NCI-H226 (cell line): ENCODE measurements around the gene CLECL1.
"Not testable (repeated sequence)": the region's sequence is repeated elsewhere in the genome, so short reads cannot be mapped to it uniquely, and the experiment has no call there.

Experiments
- DNase-seq: peaks from one replicate; pipeline ENCODE4 v3.0.0-alpha.2; 2015

CLECL1 gene

DNA sequence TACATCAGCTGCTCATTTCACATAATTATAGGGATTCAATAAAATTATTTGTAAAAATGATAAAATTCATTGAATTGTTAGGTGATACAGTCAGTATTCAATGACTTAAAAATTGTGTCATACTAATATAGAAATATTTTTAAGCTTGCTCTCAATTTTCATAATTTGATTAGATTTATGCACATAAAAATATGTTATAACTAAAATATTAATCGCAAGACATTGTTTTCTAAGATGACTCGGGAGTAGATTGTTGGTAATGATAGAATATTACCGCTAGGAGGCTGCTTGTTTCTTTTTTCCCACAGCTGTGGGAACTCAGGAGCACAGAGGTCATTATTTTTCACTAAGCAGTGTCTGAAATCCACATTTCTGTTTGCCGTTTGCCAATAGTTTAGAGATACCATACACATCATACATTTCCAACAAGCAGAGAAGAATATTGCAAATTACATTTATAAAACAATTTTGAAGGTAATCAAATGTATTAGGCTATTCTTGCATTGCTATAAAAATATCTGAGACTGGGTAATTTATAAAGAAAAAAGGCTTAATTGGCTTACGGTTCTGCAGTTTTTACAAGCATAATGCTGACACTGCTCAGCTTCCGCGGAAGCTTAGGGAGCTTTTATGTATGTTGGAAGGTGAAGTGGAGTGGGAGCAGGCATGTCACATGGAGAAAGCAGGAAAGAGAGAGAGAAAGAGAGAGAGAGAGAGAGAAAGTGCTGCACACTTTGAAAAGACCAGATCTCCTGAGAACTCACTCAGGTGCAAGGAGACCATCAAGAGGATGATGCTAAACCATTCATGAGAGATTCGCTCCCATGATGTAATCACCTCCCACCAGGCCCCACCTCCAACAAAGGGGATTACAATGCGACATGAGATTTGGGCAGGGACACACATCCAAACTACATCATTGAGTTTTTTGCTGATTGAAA lies 18.6 kb upstream of the CLECL1 start:
- DNase-seq = no peak

DNA sequence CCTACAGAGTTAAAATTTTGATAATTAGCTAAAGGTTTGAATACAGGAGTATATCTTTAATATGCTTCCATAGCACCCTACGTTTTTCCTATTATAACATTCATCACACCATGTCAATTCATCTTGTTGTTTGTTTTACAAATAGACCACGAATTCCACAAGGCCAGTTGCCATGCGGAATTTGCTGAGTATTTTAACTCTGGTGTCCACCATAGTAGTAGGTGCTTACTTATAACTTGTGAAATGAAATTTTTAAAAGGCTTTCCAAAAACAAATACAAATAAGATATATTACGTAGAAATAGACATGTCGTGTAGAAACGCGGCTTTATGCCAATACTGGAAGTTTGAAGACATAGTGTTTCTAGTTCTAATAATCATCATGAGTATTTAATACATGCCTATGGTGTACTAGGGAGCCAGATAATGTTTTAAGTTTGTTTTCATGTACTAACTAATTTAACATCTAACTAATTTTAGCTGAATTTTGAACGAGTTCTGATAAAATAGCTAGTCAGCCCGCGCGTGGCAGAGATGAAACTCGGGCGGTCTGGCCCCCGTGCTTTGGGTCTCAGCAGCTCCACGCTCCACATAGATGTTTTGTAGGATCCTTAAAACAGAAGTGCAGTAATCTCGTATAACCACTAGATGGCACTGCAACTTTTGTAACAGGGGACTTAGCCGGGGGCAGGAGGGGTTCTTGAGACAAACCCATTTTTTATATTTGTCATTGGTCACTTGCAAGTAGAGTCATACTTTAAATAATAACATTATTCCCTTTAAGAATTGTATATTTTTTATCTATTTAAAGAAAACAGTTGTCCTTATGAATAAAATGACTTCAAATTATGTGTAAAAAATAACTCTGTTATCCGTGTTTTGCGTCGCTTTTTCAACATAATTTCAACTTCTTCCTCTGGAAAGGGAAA lies 17.6 kb upstream of the CLECL1 start:
- no peak for DNase-seq

DNA sequence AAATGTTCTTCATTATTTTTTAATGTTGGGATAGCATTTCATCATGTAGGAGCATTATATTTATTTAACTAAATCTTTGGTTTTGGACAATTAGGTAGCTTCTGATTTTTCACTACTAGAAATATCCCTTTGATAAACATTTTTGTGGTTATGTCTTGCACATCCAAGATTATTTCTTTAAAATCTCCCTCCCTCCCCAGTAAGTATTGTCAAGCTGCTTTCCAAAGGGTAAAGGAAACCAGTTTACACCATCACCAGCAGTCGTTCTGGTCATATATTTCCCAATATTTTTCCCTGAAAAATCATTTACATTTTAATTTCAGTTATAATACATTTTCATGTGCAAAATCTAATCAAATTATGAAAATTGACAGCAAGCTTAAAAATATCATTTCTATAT lies 16.7 kb upstream of the CLECL1 start:
- no peak for DNase-seq

GRCh38 chr12:9745199-9745598 lies 12.3 kb upstream of the CLECL1 start:
- DNase-seq = no peak

DNA sequence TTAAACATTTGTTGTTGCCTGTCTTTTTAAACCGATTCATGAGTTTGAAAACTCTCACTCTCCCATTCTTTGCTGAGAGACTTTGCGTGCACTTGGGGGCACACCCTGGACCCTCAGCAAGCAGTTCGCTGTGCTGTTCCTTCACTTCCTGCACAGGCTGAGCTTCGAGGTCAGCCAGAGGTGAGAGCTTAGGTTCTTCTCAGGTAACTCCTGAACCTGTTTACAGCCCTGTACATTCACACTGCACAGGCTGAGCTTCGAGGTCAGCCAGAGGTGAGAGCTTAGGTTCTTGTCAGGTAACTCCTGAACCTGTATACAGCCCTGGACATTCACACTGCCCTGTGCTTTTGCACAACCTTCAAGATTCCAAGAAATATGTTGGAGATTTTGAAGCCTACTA lies 9.8 kb upstream of the CLECL1 start:
- no peak for DNase-seq

DNA sequence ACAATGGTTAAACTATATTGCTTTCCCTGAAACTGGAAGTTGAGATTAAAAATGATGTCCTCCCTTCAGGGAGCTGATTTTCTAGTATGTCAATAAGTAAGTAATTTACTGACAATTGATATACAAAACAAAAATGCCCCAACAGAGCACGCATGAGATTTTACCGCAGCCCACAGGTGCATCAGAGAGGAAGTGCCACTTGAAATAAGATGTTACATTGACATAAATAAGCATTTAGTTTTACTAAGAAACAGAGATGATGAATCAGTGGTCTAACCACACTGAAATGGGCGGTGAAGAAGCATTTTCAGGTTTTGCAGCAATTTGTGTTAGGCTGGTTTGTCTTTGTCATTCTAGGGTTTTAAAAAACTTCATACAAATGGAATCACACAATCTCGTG lies 8.8 kb upstream of the CLECL1 start:
- DNase-seq = no peak

GRCh38 chr12:9740106-9740750 lies 7.3 kb upstream of the CLECL1 start:
- no peak for DNase-seq

- DNase-seq = not testable (repeated sequence)
These were observed 6.7 kb upstream of the CLECL1 start for GRCh38 chr12:9739404-9740105.

GRCh38 chr12:9738905-9739304 lies 6.0 kb upstream of the CLECL1 start:
- DNase-seq = not testable (repeated sequence)

- no peak for DNase-seq
These were observed 4.2 kb upstream of the CLECL1 start for GRCh38 chr12:9736936-9737705.

- no peak for DNase-seq
These were observed 2.7 kb upstream of the CLECL1 start for GRCh38 chr12:9735601-9736000.

DNA sequence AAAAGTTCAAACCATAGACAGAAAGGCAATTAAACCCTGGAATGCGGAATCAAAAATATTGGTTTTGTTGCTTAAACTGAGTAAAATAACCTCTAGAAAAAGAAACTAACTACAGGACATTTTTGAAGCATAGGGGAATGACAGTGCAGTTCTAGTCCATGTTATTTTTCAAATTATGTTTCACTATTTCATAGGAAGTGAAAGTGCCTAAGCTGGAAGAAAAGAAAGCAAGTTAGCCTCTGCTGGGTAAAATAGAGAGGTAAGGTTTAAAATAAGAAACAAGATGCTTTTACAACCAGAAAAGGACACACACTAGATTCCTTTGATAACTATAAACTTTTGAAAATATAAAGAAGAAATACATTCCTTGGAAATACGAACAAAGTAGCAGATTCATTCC lies 1.1 kb downstream of the CLECL1 start:
- DNase-seq = no peak

GRCh38 chr12:9731393-9731792 lies 1.5 kb downstream of the CLECL1 start:
- DNase-seq = no peak

- no peak for DNase-seq
These were observed 2.3 kb downstream of the CLECL1 start for GRCh38 chr12:9730591-9730990.

- DNase-seq = no peak
These were observed 2.9 kb downstream of the CLECL1 start for GRCh38 chr12:9730011-9730410.

GRCh38 chr12:9729082-9729481 lies 3.8 kb downstream of the CLECL1 start:
- DNase-seq = no peak

DNA sequence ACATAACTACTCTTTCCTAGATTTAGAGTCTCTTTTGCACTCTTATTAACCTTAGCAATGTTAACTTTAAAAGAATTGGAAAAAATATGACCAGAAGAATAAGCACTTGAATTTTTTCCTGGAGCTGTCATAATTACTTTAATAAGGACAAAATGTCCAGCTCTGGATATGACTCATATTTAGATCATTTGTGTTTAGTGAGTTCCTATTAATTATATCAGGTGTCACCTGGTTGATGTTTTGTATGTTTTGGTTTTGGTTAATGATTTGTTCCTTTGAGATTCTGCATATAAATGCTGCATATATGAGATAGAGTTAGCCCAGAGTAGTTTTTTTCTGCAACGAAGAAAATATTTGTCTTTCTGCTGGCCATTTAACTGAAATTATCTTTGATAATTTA lies 5.1 kb downstream of the CLECL1 start:
- no peak for DNase-seq

GRCh38 chr12:9725213-9725870 lies 7.6 kb downstream of the CLECL1 start:
- DNase-seq = no peak

DNA sequence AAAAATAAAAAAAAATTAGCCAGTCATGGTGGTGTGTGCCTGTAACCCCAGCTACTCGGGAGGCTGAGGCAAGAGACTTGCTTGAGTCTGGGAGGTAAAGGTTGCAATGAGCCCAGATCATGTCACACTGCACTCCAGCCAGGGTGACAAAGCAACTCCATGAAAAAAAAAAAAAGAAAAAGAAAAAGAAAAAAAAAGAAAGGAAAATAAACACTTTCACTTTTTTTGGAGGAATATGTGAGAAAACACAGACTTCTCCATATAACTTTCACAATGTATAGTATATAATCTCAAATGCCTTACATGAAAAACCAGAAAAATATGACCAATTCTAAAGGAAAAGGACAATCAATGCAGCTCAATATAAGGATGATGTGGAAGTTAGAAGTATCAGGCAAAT lies 8.9 kb downstream of the CLECL1 start:
- no peak for DNase-seq

- DNase-seq = peak; percentile 6
These were observed 11.4 kb downstream of the CLECL1 start for GRCh38 chr12:9721394-9722092.

GRCh38 chr12:9719790-9720189 lies 13.1 kb downstream of the CLECL1 start:
- no peak for DNase-seq
